ENCODE results near the gene PPP3CA. TPM values are rescaled to one million over a fixed set of nuclear protein-coding genes. Genes with fewer than 3 reads are reported as not detected.
"Not testable (repeated sequence)": the region's sequence is repeated elsewhere in the genome, so short reads cannot be mapped to it uniquely, and the experiment has no call there.

PPP3CA gene
- total RNA-seq, 1 donor from 2014 or later: 29.9 TPM

- DNase-seq: no peak
- TF ChIP-seq, protein P1, sequence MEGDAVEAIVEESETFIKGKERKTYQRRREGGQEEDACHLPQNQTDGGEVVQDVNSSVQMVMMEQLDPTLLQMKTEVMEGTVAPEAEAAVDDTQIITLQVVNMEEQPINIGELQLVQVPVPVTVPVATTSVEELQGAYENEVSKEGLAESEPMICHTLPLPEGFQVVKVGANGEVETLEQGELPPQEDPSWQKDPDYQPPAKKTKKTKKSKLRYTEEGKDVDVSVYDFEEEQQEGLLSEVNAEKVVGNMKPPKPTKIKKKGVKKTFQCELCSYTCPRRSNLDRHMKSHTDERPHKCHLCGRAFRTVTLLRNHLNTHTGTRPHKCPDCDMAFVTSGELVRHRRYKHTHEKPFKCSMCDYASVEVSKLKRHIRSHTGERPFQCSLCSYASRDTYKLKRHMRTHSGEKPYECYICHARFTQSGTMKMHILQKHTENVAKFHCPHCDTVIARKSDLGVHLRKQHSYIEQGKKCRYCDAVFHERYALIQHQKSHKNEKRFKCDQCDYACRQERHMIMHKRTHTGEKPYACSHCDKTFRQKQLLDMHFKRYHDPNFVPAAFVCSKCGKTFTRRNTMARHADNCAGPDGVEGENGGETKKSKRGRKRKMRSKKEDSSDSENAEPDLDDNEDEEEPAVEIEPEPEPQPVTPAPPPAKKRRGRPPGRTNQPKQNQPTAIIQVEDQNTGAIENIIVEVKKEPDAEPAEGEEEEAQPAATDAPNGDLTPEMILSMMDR (IDR thresholded peaks at IDR 0.05; ENCODE audit: partially characterized antibody, unreplicated experiment): no peak
- Mint-ChIP-seq H3K9me3 (ENCODE audit: unreplicated experiment) (no peaks in the 10 kb centered on the region), H3K4me3 (ENCODE audit: unreplicated experiment) (no peak overlapping the region), H3K4me1 (ENCODE audit: low read depth, unreplicated experiment) (no peaks in the 10 kb centered on the region), H3K27me3 (ENCODE audit: unreplicated experiment) (no peaks in the 10 kb centered on the region), H3K27ac (ENCODE audit: unreplicated experiment) (no peak overlapping the region), H3K36me3 (ENCODE audit: unreplicated experiment) (no peaks in the 10 kb centered on the region)
Measured at GRCh38 chr4:101141230-101141629, 206.1 kb downstream of the PPP3CA start.

DNA sequence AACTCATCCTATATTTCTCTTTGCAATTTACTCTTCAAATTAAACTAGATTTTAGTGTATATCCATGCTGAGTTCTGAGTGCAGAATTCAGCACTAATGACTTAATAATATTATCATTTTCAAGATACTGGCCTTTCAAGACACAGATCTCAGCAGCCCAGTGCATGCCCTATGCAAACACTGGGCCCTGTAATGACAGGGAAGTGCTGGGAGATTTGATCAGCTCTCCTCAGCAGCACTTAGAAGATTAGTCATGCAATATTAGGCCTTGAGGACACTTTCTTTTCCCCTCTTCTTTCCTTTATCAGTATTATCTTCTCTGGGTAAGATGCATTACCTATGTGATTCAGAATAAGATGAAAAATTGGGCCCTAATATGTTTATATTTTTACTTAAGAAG, 207.1 kb downstream of the PPP3CA start:
- Mint-ChIP-seq H3K9me3 (ENCODE audit: unreplicated experiment) (no peaks in the 10 kb centered on the region), H3K27me3 (ENCODE audit: unreplicated experiment) (no peaks in the 10 kb centered on the region), H3K36me3 (ENCODE audit: unreplicated experiment) (no peaks in the 10 kb centered on the region), H3K27ac (ENCODE audit: unreplicated experiment) (no peak overlapping the region), H3K4me1 (ENCODE audit: low read depth, unreplicated experiment) (no peaks in the 10 kb centered on the region), H3K4me3 (ENCODE audit: unreplicated experiment) (no peak overlapping the region)
- no peak for DNase-seq
- TF ChIP-seq, protein P1 (IDR thresholded peaks at IDR 0.05; ENCODE audit: partially characterized antibody, unreplicated experiment): no peak

- Mint-ChIP-seq H3K4me3 (ENCODE audit: unreplicated experiment) (no peak overlapping the region), H3K36me3 (ENCODE audit: unreplicated experiment) (no peaks in the 10 kb centered on the region), H3K27ac (ENCODE audit: unreplicated experiment) (no peak overlapping the region), H3K4me1 (ENCODE audit: low read depth, unreplicated experiment) (no peaks in the 10 kb centered on the region), H3K9me3 (ENCODE audit: unreplicated experiment) (peaks cover 8% of the 10 kb centered on the region), H3K27me3 (ENCODE audit: unreplicated experiment) (no peaks in the 10 kb centered on the region)
- no peak for DNase-seq
- TF ChIP-seq, protein P1 (IDR thresholded peaks at IDR 0.05; ENCODE audit: partially characterized antibody, unreplicated experiment): no peak
Measured at GRCh38 chr4:101136373-101137370, 210.7 kb downstream of the PPP3CA start.

DNA sequence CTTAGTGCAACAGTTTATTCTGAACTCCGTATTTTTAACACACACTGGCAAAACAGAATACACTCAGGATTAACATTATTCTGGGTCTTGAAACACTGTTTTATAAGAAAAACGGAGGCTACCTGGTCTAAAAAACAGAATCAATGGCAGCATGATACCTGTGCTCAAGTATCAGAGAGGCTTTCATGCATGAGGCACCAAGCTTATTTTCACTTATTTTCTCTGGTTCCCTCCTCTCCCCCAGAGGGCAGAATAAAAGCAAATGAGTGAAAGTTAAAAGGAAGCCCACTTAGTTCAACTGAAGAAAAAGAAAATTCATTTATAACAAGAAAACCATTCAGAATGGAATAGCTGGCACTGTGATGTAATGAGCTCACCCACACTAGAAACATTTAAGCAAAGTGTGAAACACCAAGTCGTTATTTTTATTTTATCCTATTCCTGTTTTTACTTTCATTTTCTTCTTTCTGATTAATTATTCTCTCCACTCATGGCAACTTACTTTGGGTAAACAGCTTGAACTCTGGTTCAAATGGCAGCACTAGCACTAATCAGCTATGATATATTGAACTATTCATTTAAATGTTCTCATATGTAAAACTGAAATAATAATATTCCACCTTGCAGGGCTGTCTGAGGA, 211.8 kb downstream of the PPP3CA start:
- no peak overlapping the region for H3K4me3 Mint-ChIP-seq (ENCODE audit: unreplicated experiment)
- H3K27ac Mint-ChIP-seq (ENCODE audit: unreplicated experiment): no peak overlapping the region
- H3K27me3 Mint-ChIP-seq (ENCODE audit: unreplicated experiment): no peaks in the 10 kb centered on the region
- H3K4me1 Mint-ChIP-seq (ENCODE audit: low read depth, unreplicated experiment): no peaks in the 10 kb centered on the region
- no peaks in the 10 kb centered on the region for H3K36me3 Mint-ChIP-seq (ENCODE audit: unreplicated experiment)
- peaks cover 8% of the 10 kb centered on the region for H3K9me3 Mint-ChIP-seq (ENCODE audit: unreplicated experiment)
- no peak for DNase-seq
- TF ChIP-seq, protein P1 (IDR thresholded peaks at IDR 0.05; ENCODE audit: partially characterized antibody, unreplicated experiment): no peak

- not testable (repeated sequence) for DNase-seq; H3K27ac Mint-ChIP-seq (ENCODE audit: unreplicated experiment); H3K9me3 Mint-ChIP-seq (ENCODE audit: unreplicated experiment); H3K27me3 Mint-ChIP-seq (ENCODE audit: unreplicated experiment); H3K36me3 Mint-ChIP-seq (ENCODE audit: unreplicated experiment); H3K4me3 Mint-ChIP-seq (ENCODE audit: unreplicated experiment); H3K4me1 Mint-ChIP-seq (ENCODE audit: low read depth, unreplicated experiment)
Measured at GRCh38 chr4:101131058-101131457, 216.3 kb downstream of the PPP3CA start.

GRCh38 chr4:101128898-101129297, 218.4 kb downstream of the PPP3CA start:
- not testable (repeated sequence) for H3K4me1 Mint-ChIP-seq (ENCODE audit: low read depth, unreplicated experiment); H3K27me3 Mint-ChIP-seq (ENCODE audit: unreplicated experiment); DNase-seq; H3K9me3 Mint-ChIP-seq (ENCODE audit: unreplicated experiment); H3K27ac Mint-ChIP-seq (ENCODE audit: unreplicated experiment); H3K36me3 Mint-ChIP-seq (ENCODE audit: unreplicated experiment); H3K4me3 Mint-ChIP-seq (ENCODE audit: unreplicated experiment)

Measured in glutamatergic neuron (in vitro differentiated cells).